Measurements from ENCODE around the gene SYNE3.

The SYNE3 gene

DNA sequence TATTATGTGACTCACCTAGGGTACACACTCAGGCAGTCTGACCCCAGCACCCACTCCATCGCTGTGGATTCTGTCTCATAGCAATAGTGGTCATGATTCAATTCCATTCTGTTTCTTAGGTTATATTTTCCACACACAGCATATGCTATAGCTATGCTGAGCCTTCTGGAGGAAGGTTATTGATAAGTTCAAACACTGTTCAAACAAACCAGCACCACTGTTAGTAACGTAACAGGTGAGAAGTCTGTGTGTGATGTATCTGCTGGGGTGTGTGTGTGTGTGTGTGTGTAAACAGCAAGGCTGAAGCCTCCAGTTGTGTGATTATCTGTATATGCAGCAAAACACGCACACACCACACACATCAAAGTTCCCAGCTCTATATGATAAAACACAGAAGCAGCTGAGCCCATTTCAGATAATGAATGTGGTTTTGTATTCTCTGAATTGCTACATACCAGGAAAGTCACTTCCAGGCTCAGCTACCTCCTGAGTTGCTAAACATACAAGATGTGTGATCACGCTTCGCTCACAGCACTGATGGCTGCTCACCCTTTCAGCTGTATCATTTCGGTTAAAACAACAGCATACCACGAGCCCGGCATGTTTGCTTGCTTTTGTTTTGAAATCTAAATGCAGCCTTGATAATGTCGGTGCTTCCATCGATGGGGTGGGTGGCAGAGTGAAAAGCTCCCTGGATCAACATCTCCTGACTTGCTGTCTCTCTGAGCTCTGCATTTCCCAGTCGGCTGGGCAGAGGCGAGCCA, 6.8 kb upstream of the SYNE3 start:
- Histone ChIP-seq H3K4me3 (ENCODE audit: low read length) (no peak overlapping the region), H2BK5ac (ENCODE audit: low read length) (no peak overlapping the region), H3K4me2 (ENCODE audit: low read length) (no peak overlapping the region), H3K79me2 (ENCODE audit: control insufficient read depth, insufficient read depth, low read length) (no peaks in the 10 kb centered on the region), H3K4me1 (ENCODE audit: control insufficient read depth, low read depth, low read length) (no peaks in the 10 kb centered on the region), H3K9ac (ENCODE audit: low read length) (no peak overlapping the region), H3K18ac (ENCODE audit: low read length) (no peak overlapping the region), H3K36me3 (ENCODE audit: control insufficient read depth, insufficient read depth, low read length) (no peaks in the 10 kb centered on the region), H4K5ac (ENCODE audit: low read length) (no peak overlapping the region), H3K4ac (ENCODE audit: low read depth, low read length) (no peak overlapping the region), H2BK120ac (ENCODE audit: low read depth, low read length) (no peak overlapping the region), H3K23ac (ENCODE audit: low read length) (no peak overlapping the region), H3K79me1 (ENCODE audit: low read length) (no peaks in the 10 kb centered on the region), H2BK15ac (replicated peaks; ENCODE audit: low read depth) (no peak overlapping the region), H3K56ac (ENCODE audit: low read length) (no peak overlapping the region), H4K8ac (ENCODE audit: low read depth, low read length) (no peak overlapping the region), H2AK5ac (ENCODE audit: low read length) (no peak overlapping the region), H3K27ac (ENCODE audit: low read depth, low read length) (peak overlapping the region; percentile 3), H3K27me3 (ENCODE audit: insufficient read depth, low read length, poor library complexity) (no peaks in the 10 kb centered on the region)
- peak; percentile 47 for DNase-seq
- no CpG with 5 or more reads among the region's 12 CpGs for WGBS (ENCODE audit: extremely low coverage, insufficient coverage, low lambda C conversion rate)

DNA sequence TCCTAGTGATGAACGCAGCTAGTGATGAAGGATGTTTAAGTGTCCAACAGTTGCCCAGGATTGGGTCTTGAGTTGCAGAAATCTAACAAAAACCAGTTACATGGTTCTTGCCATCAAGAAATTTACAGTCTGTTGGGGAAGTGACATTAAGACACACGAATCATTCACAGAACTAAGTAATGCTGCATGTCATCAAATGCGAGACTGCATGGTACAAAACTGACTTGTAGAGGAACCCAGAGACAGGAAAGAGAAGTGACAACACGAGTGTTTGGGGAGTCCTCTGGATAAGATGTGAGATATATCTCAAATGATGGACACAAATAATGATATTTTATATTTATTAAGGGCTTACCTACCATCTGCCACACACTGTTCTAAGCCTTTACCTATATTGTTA, 6.1 kb upstream of the SYNE3 start:
- DNase-seq, result no peak
- H3K18ac ChIP-seq (ENCODE audit: low read length), result no peak overlapping the region
- no peaks in the 10 kb centered on the region for H3K4me1 ChIP-seq (ENCODE audit: control insufficient read depth, low read depth, low read length)
- no peak overlapping the region for H2BK120ac ChIP-seq (ENCODE audit: low read depth, low read length)
- no peak overlapping the region for H4K5ac ChIP-seq (ENCODE audit: low read length)
- H3K4me3 ChIP-seq (ENCODE audit: low read length), result no peak overlapping the region
- H3K27ac ChIP-seq (ENCODE audit: low read depth, low read length), result no peak overlapping the region
- no peaks in the 10 kb centered on the region for H3K36me3 ChIP-seq (ENCODE audit: control insufficient read depth, insufficient read depth, low read length)
- no peak overlapping the region for H4K8ac ChIP-seq (ENCODE audit: low read depth, low read length)
- H3K27me3 ChIP-seq (ENCODE audit: insufficient read depth, low read length, poor library complexity), result no peaks in the 10 kb centered on the region
- H2AK5ac ChIP-seq (ENCODE audit: low read length), result no peak overlapping the region
- H3K79me1 ChIP-seq (ENCODE audit: low read length), result no peaks in the 10 kb centered on the region
- no peak overlapping the region for H3K4ac ChIP-seq (ENCODE audit: low read depth, low read length)
- no peak overlapping the region for H2BK15ac ChIP-seq (replicated peaks; ENCODE audit: low read depth)
- no CpG with 5 or more reads among the region's 4 CpGs for WGBS (ENCODE audit: extremely low coverage, insufficient coverage, low lambda C conversion rate)
- H3K4me2 ChIP-seq (ENCODE audit: low read length), result no peak overlapping the region
- no peak overlapping the region for H3K56ac ChIP-seq (ENCODE audit: low read length)
- no peak overlapping the region for H3K23ac ChIP-seq (ENCODE audit: low read length)
- H3K9ac ChIP-seq (ENCODE audit: low read length), result no peak overlapping the region
- no peaks in the 10 kb centered on the region for H3K79me2 ChIP-seq (ENCODE audit: control insufficient read depth, insufficient read depth, low read length)
- H2BK5ac ChIP-seq (ENCODE audit: low read length), result no peak overlapping the region

DNA sequence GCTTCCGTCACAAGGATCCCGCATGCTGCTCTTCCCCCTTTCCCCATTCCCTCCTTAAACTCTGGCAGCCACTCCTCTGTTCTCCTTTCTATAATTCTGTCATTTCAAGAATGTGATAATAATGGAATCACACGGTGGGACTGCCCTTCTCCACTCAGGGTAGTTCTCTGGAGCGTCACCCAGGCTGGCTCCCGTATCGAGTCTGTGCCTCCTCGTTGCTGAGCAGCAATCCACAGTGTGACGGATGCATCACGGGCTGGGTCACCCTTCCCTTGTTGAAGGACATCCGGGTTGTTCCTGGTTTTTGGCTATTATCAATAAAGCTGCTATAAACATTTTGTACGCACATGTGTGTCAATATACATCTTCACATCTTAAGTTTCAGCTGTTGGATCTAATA, 5.7 kb upstream of the SYNE3 start:
- H2BK5ac ChIP-seq (ENCODE audit: low read length), result no peak overlapping the region
- no peaks in the 10 kb centered on the region for H3K79me2 ChIP-seq (ENCODE audit: control insufficient read depth, insufficient read depth, low read length)
- no peaks in the 10 kb centered on the region for H3K27me3 ChIP-seq (ENCODE audit: insufficient read depth, low read length, poor library complexity)
- H3K18ac ChIP-seq (ENCODE audit: low read length), result no peak overlapping the region
- no peak for DNase-seq
- H3K4me3 ChIP-seq (ENCODE audit: low read length), result no peak overlapping the region
- no CpG with 5 or more reads among the region's 11 CpGs for WGBS (ENCODE audit: extremely low coverage, insufficient coverage, low lambda C conversion rate)
- H4K5ac ChIP-seq (ENCODE audit: low read length), result no peak overlapping the region
- no peak overlapping the region for H3K4me2 ChIP-seq (ENCODE audit: low read length)
- no peak overlapping the region for H3K9ac ChIP-seq (ENCODE audit: low read length)
- no peak overlapping the region for H3K56ac ChIP-seq (ENCODE audit: low read length)
- H3K36me3 ChIP-seq (ENCODE audit: control insufficient read depth, insufficient read depth, low read length), result no peaks in the 10 kb centered on the region
- H3K4me1 ChIP-seq (ENCODE audit: control insufficient read depth, low read depth, low read length), result no peaks in the 10 kb centered on the region
- H3K79me1 ChIP-seq (ENCODE audit: low read length), result no peaks in the 10 kb centered on the region
- H3K4ac ChIP-seq (ENCODE audit: low read depth, low read length), result no peak overlapping the region
- no peak overlapping the region for H2AK5ac ChIP-seq (ENCODE audit: low read length)
- no peak overlapping the region for H4K8ac ChIP-seq (ENCODE audit: low read depth, low read length)
- H3K27ac ChIP-seq (ENCODE audit: low read depth, low read length), result no peak overlapping the region
- H2BK15ac ChIP-seq (replicated peaks; ENCODE audit: low read depth), result no peak overlapping the region
- no peak overlapping the region for H3K23ac ChIP-seq (ENCODE audit: low read length)
- H2BK120ac ChIP-seq (ENCODE audit: low read depth, low read length), result no peak overlapping the region

DNA sequence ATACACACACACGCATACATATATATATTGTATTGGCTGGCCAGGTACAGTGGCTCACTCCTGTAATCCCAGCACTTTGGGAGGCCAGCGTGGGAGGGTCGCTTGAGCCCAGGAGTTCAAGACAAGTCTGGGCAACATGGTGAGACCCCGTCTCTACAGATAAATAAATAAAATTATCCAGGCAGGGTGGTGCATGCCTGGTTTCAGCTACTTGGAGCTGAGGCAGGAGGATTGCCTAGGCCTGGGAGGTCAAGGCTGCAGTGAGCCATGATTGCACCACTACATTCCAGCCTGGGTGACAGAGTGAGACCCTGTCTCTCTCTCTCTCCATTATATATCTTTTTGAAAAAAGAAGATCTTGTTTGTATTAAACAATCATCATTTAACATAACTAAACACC, 4.6 kb upstream of the SYNE3 start:
- DNase-seq, result no peak
- Histone ChIP-seq H2AK5ac (ENCODE audit: low read length) (no peak overlapping the region), H3K56ac (ENCODE audit: low read length) (no peak overlapping the region), H3K18ac (ENCODE audit: low read length) (no peak overlapping the region), H4K5ac (ENCODE audit: low read length) (no peak overlapping the region), H2BK120ac (ENCODE audit: low read depth, low read length) (no peak overlapping the region), H3K36me3 (ENCODE audit: control insufficient read depth, insufficient read depth, low read length) (no peaks in the 10 kb centered on the region), H3K79me1 (ENCODE audit: low read length) (no peaks in the 10 kb centered on the region), H3K4me3 (ENCODE audit: low read length) (no peak overlapping the region), H3K79me2 (ENCODE audit: control insufficient read depth, insufficient read depth, low read length) (no peaks in the 10 kb centered on the region), H3K23ac (ENCODE audit: low read length) (no peak overlapping the region), H3K4ac (ENCODE audit: low read depth, low read length) (no peak overlapping the region), H3K27ac (ENCODE audit: low read depth, low read length) (no peak overlapping the region), H2BK5ac (ENCODE audit: low read length) (no peak overlapping the region), H3K27me3 (ENCODE audit: insufficient read depth, low read length, poor library complexity) (no peaks in the 10 kb centered on the region), H3K4me2 (ENCODE audit: low read length) (no peak overlapping the region), H3K4me1 (ENCODE audit: control insufficient read depth, low read depth, low read length) (no peaks in the 10 kb centered on the region), H2BK15ac (replicated peaks; ENCODE audit: low read depth) (no peak overlapping the region), H3K9ac (ENCODE audit: low read length) (no peak overlapping the region), H4K8ac (ENCODE audit: low read depth, low read length) (no peak overlapping the region)
- no CpG with 5 or more reads among the region's 4 CpGs for WGBS (ENCODE audit: extremely low coverage, insufficient coverage, low lambda C conversion rate)

DNA sequence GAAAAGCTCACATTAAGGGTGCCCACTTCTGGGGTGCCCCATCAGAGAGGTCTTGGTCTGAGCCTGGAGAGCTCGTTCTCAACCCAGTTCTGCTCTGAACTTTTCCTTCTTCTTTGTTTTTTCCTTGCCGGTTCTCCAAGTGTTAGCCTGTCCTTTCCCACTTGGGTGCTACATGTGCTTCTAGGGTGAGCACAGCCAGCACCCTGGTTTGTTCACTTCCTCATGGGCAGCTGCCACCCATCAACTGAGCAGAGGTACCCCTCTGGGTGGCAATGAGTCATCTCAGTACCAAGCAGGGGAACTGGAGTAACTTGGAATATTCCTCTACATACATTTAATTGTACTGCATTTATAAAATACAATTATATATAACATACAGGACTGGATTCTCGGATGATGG, 3.9 kb upstream of the SYNE3 start:
- Histone ChIP-seq H4K8ac (ENCODE audit: low read depth, low read length) (no peak overlapping the region), H3K79me2 (ENCODE audit: control insufficient read depth, insufficient read depth, low read length) (no peaks in the 10 kb centered on the region), H2BK5ac (ENCODE audit: low read length) (no peak overlapping the region), H3K23ac (ENCODE audit: low read length) (no peak overlapping the region), H2AK5ac (ENCODE audit: low read length) (no peak overlapping the region), H3K27ac (ENCODE audit: low read depth, low read length) (no peak overlapping the region), H3K4ac (ENCODE audit: low read depth, low read length) (no peak overlapping the region), H3K56ac (ENCODE audit: low read length) (no peak overlapping the region), H3K18ac (ENCODE audit: low read length) (no peak overlapping the region), H3K27me3 (ENCODE audit: insufficient read depth, low read length, poor library complexity) (no peaks in the 10 kb centered on the region), H3K36me3 (ENCODE audit: control insufficient read depth, insufficient read depth, low read length) (no peaks in the 10 kb centered on the region), H2BK120ac (ENCODE audit: low read depth, low read length) (no peak overlapping the region), H3K4me3 (ENCODE audit: low read length) (no peak overlapping the region), H3K4me2 (ENCODE audit: low read length) (no peak overlapping the region), H3K9ac (ENCODE audit: low read length) (no peak overlapping the region), H3K79me1 (ENCODE audit: low read length) (no peaks in the 10 kb centered on the region), H3K4me1 (ENCODE audit: control insufficient read depth, low read depth, low read length) (peaks cover 2% of the 10 kb centered on the region), H4K5ac (ENCODE audit: low read length) (no peak overlapping the region), H2BK15ac (replicated peaks; ENCODE audit: low read depth) (no peak overlapping the region)
- no peak for DNase-seq
- WGBS (ENCODE audit: extremely low coverage, insufficient coverage, low lambda C conversion rate), result no CpG with 5 or more reads among the region's 3 CpGs

DNA sequence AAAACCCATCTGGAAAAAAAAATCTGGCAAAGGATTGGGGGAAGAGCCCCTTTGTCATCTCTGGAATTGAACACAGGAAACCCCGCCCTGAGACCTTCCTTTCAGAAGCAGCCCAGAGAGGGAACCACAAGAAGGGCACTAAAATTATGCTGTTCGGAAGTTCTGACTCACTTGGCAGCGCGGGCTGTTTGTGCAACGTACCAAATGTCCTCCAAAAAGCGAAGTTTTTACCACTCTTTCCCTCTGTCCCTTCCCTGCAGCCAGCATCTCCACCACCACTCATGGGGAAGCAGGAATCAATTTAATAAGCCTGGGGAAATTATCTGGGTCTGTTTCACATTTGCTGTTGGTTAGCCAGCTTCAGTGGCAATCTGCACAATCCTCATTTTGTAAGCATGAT, 3.2 kb upstream of the SYNE3 start:
- Histone ChIP-seq H3K36me3 (ENCODE audit: control insufficient read depth, insufficient read depth, low read length) (no peaks in the 10 kb centered on the region), H3K79me2 (ENCODE audit: control insufficient read depth, insufficient read depth, low read length) (no peaks in the 10 kb centered on the region), H3K9ac (ENCODE audit: low read length) (no peak overlapping the region), H4K8ac (ENCODE audit: low read depth, low read length) (no peak overlapping the region), H3K27me3 (ENCODE audit: insufficient read depth, low read length, poor library complexity) (no peaks in the 10 kb centered on the region), H3K18ac (ENCODE audit: low read length) (no peak overlapping the region), H2BK15ac (replicated peaks; ENCODE audit: low read depth) (no peak overlapping the region), H3K4me1 (ENCODE audit: control insufficient read depth, low read depth, low read length) (peaks cover 5% of the 10 kb centered on the region), H3K27ac (ENCODE audit: low read depth, low read length) (no peak overlapping the region), H3K4me2 (ENCODE audit: low read length) (no peak overlapping the region), H2BK120ac (ENCODE audit: low read depth, low read length) (no peak overlapping the region), H3K4me3 (ENCODE audit: low read length) (no peak overlapping the region), H4K5ac (ENCODE audit: low read length) (no peak overlapping the region), H3K4ac (ENCODE audit: low read depth, low read length) (no peak overlapping the region), H3K79me1 (ENCODE audit: low read length) (no peaks in the 10 kb centered on the region), H2BK5ac (ENCODE audit: low read length) (no peak overlapping the region), H2AK5ac (ENCODE audit: low read length) (no peak overlapping the region), H3K23ac (ENCODE audit: low read length) (no peak overlapping the region), H3K56ac (ENCODE audit: low read length) (no peak overlapping the region)
- DNase-seq, result no peak
- WGBS (ENCODE audit: extremely low coverage, insufficient coverage, low lambda C conversion rate), result no CpG with 5 or more reads among the region's 6 CpGs
